ENCODE results near the gene KDM2B. TPM values are rescaled to one million over a fixed set of nuclear protein-coding genes. Genes with fewer than 3 reads are reported as not detected.

Gene KDM2B
- polyA plus RNA-seq, 1 donor (not counting 4 experiments of a cell fraction or from before 2014, with no cell fraction given), result 10.3 TPM

GRCh38 chr12:121428883-121429282 lies 151.9 kb downstream of the KDM2B start:
- H2AFZ ChIP-seq (ENCODE audit: control insufficient read depth, low read length), result no peak overlapping the region
- no peaks in the 10 kb centered on the region for H3K9me3 ChIP-seq (ENCODE audit: control insufficient read depth, low read depth, low read length)
- no peak overlapping the region for H3K9ac ChIP-seq (ENCODE audit: control insufficient read depth, extremely low read depth, insufficient read depth, low read length)
- DNase-seq (ENCODE audit: low read depth, low spot score), result no peak
- dilution Hi-C loops (cut with MboI; ENCODE audit: extremely low pct_ligation_motif_present, low sequenced_read_pairs), result no loop called here
- H3K9me1 ChIP-seq (ENCODE audit: control insufficient read depth, extremely low read depth, insufficient read depth, low read length), result no peaks in the 10 kb centered on the region
- H3K79me2 ChIP-seq (ENCODE audit: control insufficient read depth, insufficient read depth, low read length), result no peaks in the 10 kb centered on the region
- H4K20me1 ChIP-seq (ENCODE audit: control insufficient read depth, extremely low read depth, insufficient read depth, low read length), result no peaks in the 10 kb centered on the region
- no peak for FAIRE-seq
- TF ChIP-seq CTCF (optimal IDR thresholded peaks at IDR 0.05 in 1 of 3, IDR thresholded peaks at IDR 0.05 in 1 of 3, conservative IDR thresholded peaks at IDR 0.05 in 1 of 3; ENCODE audit: extremely low read depth in 1 of 3, insufficient read depth in 2 of 3, low read length in 3 of 3) (no peak), EZH2 (IDR thresholded peaks at IDR 0.05; ENCODE audit: low read length) (no peak)
- H3K4me1 ChIP-seq (ENCODE audit: control insufficient read depth, extremely low read depth, insufficient read depth, low read length), result no peaks in the 10 kb centered on the region
- H3K36me3 ChIP-seq (ENCODE audit: control insufficient read depth in 2 of 2, extremely low read depth in 1 of 2, insufficient read depth in 2 of 2, low read length in 2 of 2), result peaks cover 20 to 29% of the 10 kb centered on the region in 2 experiments
- no peak overlapping the region for H3K4me2 ChIP-seq (ENCODE audit: control insufficient read depth, extremely low read depth, insufficient read depth, low read depth, low read length)
- no peak overlapping the region for H3K4me3 ChIP-seq (ENCODE audit: control insufficient read depth in 2 of 3, extremely low read depth in 1 of 3, insufficient read depth in 2 of 3, low read depth in 1 of 3, low read length in 3 of 3)
- no peak overlapping the region for H3K27ac ChIP-seq (ENCODE audit: control insufficient read depth, insufficient read depth, low read length)
- no peaks in the 10 kb centered on the region for H3K27me3 ChIP-seq (ENCODE audit: control insufficient read depth, extremely low read depth, insufficient read depth, low read length)

DNA sequence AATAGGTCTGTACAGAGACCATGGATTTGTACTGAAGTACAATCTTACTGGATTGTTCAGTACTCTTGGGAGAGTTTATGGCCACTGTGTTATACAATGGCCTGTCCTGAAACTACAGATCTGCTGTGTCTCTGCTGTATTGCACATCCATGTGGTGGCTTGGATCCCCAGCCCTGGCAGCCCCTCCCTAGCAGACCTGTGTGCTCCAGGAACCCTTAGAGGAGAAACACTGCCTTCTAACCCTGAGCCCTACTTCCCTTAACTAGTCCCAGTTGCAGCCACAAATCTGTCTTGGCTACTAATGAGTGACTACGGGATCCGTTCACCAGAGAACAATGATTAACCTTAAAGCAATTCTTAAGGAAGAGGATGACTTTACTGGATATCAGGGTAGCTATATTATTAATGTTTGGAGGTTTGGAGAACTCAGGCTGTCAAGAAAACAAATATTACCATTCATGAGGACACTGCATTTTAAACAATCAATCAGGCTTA lies 153.2 kb downstream of the KDM2B start:
- Histone ChIP-seq H3K9me1 (ENCODE audit: control insufficient read depth, extremely low read depth, insufficient read depth, low read length) (no peaks in the 10 kb centered on the region), H4K20me1 (ENCODE audit: control insufficient read depth, extremely low read depth, insufficient read depth, low read length) (no peaks in the 10 kb centered on the region), H3K4me1 (ENCODE audit: control insufficient read depth, extremely low read depth, insufficient read depth, low read length) (no peaks in the 10 kb centered on the region), H3K9me3 (ENCODE audit: control insufficient read depth, low read depth, low read length) (no peaks in the 10 kb centered on the region), H3K27me3 (ENCODE audit: control insufficient read depth, extremely low read depth, insufficient read depth, low read length) (no peaks in the 10 kb centered on the region), H3K4me3 (ENCODE audit: control insufficient read depth in 2 of 3, extremely low read depth in 1 of 3, insufficient read depth in 2 of 3, low read depth in 1 of 3, low read length in 3 of 3) (no peak overlapping the region), H3K9ac (ENCODE audit: control insufficient read depth, extremely low read depth, insufficient read depth, low read length) (no peak overlapping the region), H3K27ac (ENCODE audit: control insufficient read depth, insufficient read depth, low read length) (no peak overlapping the region), H3K4me2 (ENCODE audit: control insufficient read depth, extremely low read depth, insufficient read depth, low read depth, low read length) (no peak overlapping the region), H3K36me3 (ENCODE audit: control insufficient read depth in 2 of 2, extremely low read depth in 1 of 2, insufficient read depth in 2 of 2, low read length in 2 of 2) (peaks cover 26 to 32% of the 10 kb centered on the region in 2 experiments), H2AFZ (ENCODE audit: control insufficient read depth, low read length) (no peak overlapping the region), H3K79me2 (ENCODE audit: control insufficient read depth, insufficient read depth, low read length) (no peaks in the 10 kb centered on the region)
- FAIRE-seq (no peak), DNase-seq (ENCODE audit: low read depth, low spot score) (no peak)
- TF ChIP-seq CTCF (optimal IDR thresholded peaks at IDR 0.05 in 1 of 3, IDR thresholded peaks at IDR 0.05 in 1 of 3, conservative IDR thresholded peaks at IDR 0.05 in 1 of 3; ENCODE audit: extremely low read depth in 1 of 3, insufficient read depth in 2 of 3, low read length in 3 of 3), result no peak
- dilution Hi-C loops (cut with MboI; ENCODE audit: extremely low pct_ligation_motif_present, low sequenced_read_pairs), result no loop called here

Data from keratinocyte (primary cell).